ENCODE results near the gene RASGRF2.

GRCh38 chr5:81128416-81128815, 168.3 kb downstream of the RASGRF2 start:
- no peak for TF ChIP-seq POLR2A (IDR thresholded peaks at IDR 0.05; ENCODE audit: low read depth, low read length)
- TF ChIP-seq POLR2AphosphoS5 (IDR thresholded peaks at IDR 0.05; ENCODE audit: low read depth, low read length): no peak
